RWPE1 (cell line): ENCODE data around the gene TEDDM1.

Experiments used
- CTCF ChIA-PET: fragments of 350-600 bp; sonication (Branson Sonifier 250); formaldehyde crosslinking; extraction: SDS; loops from one replicate; lab custom pipeline; 2021; lab: Yijun Ruan, JAX
- POLR2A ChIA-PET: fragments of 400-600 bp; formaldehyde crosslinking; extraction: SDS; loops from one replicate; lab custom pipeline; 2020; ENCODE audit warnings: antibody characterized with exemption; ENCODE audit not compliant: low non-redundant PET; lab: Yijun Ruan, JAX
- DNase-seq: peaks from one replicate; pipeline ENCODE4 v3.0.0; 2012; ENCODE audit warnings: low spot score
- H3K27ac ChIP-seq: fragments of 450-650 bp; 2 replicates; pipeline ENCODE4 v1.5.1; 2017
- TF ChIP-seq, protein P1 (sequence below): fragments of 450-650 bp; conservative IDR thresholded peaks from 2 replicates; pipeline ENCODE4 v1.5.1; 2017; ENCODE audit warnings: low read depth, mild to moderate bottlenecking

The TEDDM1 gene

DNA sequence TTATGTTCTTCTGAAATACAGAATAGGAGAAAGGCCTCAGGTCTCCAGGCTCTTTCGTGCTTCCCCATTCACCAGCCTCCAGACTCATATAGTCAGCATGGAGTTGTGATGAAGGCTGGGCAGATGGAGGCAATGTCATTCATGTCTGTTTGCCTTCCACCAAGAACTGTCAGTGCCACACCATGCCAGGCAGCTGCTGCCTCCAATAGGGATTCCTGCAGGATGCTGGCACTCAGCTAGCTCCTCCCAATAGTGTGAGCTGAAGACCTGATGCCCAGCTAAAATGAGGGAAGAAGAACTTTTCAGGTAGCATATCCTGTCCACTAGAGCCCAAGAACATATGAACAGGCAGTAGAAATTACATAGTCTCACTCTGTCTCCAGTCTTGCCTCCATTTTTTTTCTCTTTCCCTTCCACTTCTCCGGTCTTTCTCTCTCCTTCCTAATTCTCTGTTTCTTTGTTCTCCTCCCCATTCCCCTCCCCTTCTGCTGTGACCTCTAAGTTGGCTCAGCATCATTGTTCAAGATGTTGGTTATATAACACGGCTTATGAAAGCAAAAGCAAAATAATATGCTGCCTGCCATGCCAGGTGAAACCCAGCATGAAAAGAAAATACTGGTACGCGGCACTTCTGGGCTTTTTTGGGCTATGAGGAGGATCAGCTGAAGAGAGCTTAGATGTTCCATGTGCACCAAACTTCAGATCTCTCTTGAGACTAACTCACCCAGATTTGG is 26.2 kb downstream of the TEDDM1 start:
- TF ChIP-seq, protein P1, sequence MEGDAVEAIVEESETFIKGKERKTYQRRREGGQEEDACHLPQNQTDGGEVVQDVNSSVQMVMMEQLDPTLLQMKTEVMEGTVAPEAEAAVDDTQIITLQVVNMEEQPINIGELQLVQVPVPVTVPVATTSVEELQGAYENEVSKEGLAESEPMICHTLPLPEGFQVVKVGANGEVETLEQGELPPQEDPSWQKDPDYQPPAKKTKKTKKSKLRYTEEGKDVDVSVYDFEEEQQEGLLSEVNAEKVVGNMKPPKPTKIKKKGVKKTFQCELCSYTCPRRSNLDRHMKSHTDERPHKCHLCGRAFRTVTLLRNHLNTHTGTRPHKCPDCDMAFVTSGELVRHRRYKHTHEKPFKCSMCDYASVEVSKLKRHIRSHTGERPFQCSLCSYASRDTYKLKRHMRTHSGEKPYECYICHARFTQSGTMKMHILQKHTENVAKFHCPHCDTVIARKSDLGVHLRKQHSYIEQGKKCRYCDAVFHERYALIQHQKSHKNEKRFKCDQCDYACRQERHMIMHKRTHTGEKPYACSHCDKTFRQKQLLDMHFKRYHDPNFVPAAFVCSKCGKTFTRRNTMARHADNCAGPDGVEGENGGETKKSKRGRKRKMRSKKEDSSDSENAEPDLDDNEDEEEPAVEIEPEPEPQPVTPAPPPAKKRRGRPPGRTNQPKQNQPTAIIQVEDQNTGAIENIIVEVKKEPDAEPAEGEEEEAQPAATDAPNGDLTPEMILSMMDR = no peak
- CTCF ChIA-PET = no interaction called here
- POLR2A ChIA-PET = no interaction called here
- no peak overlapping the region for H3K27ac ChIP-seq
- no peak for DNase-seq

DNA sequence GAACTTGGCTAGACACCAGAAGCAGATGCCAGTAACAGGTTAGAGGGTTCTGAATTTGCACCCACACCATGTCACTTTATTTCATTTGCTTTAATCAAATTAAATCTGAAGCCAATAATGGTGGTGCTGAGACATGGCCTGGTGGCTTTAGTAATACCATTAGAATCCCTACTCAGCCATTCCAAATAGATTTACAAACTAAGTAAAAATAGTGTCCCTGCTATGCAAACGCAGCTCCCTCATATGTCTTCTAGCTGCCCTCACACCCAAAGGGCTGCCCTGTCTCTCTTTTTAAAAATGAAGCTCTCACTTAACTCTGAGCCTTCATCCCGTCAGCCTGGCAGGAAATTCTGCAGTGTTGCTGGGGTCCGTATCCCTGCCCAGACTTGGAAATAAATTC is 29.9 kb downstream of the TEDDM1 start:
- CTCF ChIA-PET = interaction anchor here (0.8 kb wide), 1 partner anchor 8 kb away, joined by 3 read pairs; no protein-coding TSS in a partner anchor
- DNase-seq = no peak
- POLR2A ChIA-PET = no interaction called here
- H3K27ac ChIP-seq = no peak overlapping the region
- TF ChIP-seq, protein P1 = no peak

DNA sequence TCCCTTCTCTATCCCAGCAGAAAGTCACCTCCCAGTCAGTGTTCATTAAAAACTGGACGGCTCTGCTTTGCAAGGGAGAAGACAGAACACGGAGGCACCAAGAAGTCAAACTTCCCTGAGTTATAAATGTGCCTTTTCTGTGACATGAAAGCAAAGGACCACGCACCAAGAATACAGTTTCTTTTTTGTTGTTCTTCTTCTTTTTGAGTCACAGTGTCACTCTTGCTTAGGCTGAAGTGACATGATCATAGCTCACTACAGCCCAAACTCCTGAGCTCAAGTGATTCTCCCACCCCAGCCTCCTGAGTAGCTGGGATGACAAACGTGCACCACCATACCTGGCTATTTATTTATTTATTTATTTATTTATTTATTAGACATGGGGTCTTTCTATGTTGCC is 31.6 kb downstream of the TEDDM1 start:
- TF ChIP-seq, protein P1 = no peak
- no peak overlapping the region for H3K27ac ChIP-seq
- POLR2A ChIA-PET = no interaction called here
- DNase-seq = no peak
- CTCF ChIA-PET = interaction anchor here (0.6 kb wide), 2 partner anchors 44 to 226 kb away, joined by 4 to 8 read pairs; no protein-coding TSS in a partner anchor

DNA sequence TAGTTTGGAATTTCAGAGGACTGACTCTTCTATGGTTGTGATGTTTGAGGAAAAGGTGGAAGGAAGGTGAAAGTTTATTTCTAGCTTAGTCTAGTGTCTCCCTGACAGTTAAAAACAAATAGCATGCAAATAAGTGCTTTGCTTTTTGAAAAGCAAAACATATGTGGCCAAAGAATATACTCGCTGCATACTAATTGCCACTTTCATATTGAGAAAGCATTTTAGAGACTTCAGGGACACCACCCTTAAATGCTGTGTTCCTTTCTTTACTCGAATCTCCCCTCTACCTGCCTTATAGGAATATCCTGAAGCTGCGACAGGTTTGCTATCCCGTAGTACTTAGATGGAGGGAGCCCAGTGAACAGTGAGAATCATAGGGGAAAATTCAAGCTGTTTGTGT is 32.1 kb downstream of the TEDDM1 start:
- no peak for DNase-seq
- no peak overlapping the region for H3K27ac ChIP-seq
- TF ChIP-seq, protein P1 = no peak
- POLR2A ChIA-PET = no interaction called here
- CTCF ChIA-PET = interaction anchor here (0.6 kb wide), 2 partner anchors 44 to 225 kb away, joined by 4 to 8 read pairs; no protein-coding TSS in a partner anchor

DNA sequence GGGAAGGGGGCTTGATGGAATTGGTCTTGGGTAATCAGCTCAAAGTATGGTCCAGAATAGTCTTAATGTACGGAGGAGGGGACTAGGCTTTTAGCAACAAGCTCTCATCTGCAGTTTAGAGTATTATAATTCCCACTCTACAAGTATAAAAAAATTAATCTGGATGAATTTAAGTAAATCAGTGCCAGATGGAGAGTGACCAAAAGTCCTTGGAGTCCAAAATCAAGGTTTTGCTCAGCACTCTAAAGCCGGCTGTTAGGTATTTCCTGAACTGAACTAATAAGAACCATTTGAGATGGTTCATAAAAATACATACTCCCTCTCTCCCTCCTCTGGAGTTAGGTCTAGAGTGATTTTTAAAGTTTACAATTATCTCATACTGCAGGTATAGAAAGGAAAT is 32.5 kb downstream of the TEDDM1 start:
- no peak for DNase-seq
- TF ChIP-seq, protein P1 = no peak
- ChIA-PET CTCF (no interaction called here), POLR2A (no interaction called here)
- H3K27ac ChIP-seq = no peak overlapping the region

DNA sequence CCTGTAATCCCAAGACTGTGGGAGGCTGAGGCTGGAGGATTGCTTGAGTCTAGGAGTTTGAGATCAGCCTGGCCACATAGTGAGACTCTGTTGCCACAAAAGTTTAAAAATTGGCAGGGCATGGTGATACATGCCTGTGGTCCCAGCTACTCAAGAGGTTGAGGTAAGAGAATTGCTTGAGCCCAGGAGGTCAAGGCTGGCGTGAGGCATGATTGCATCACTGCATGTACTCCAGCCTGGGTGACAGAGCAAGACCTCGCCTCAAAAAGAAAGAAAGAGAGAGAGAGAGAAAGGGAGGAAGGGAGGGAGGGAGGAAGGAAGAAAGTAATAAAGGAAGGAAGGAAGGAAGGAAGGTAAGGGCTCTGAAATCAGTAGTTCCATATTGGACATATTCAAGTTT is 33.9 kb downstream of the TEDDM1 start:
- POLR2A ChIA-PET = no interaction called here
- TF ChIP-seq, protein P1 = no peak
- no peak for DNase-seq
- CTCF ChIA-PET = no interaction called here
- H3K27ac ChIP-seq = no peak overlapping the region
